ENCODE results near the gene STAB1.

GRCh38 chr3:52547143-52547542 lies 52.0 kb downstream of the STAB1 start:
- no peak for TF ChIP-seq POLR2AphosphoS5 (IDR thresholded peaks at IDR 0.05)
- no peak for TF ChIP-seq POLR2A (IDR thresholded peaks at IDR 0.05; ENCODE audit: low read depth)
